Measurements from ENCODE around the gene TBCCD1. TPM values are rescaled to one million over a fixed set of nuclear protein-coding genes. Genes with fewer than 3 reads are reported as not detected.
A peak's percentile ranks its signal among the peaks of the same experiment; 100 is the strongest.

The TBCCD1 gene
- total and polyA plus RNA-seq, 2 of the 8 experiments (the other 6 are each of a cell fraction or from before 2014, with no cell fraction given): 11.3 to 13.9 TPM

GRCh38 chr3:186596568-186597287, 29.6 kb upstream of the TBCCD1 start (continued):
- peak in 1 of 2 experiments; percentile 22; a peak in 1 of 4 replicates for TF ChIP-seq RAD21 (IDR thresholded peaks at IDR 0.05 in 1 of 2, conservative IDR thresholded peaks at IDR 0.05 in 1 of 2; ENCODE audit: low read depth in 2 of 2, low read length in 2 of 2)
- TF ChIP-seq BACH1 (IDR thresholded peaks at IDR 0.05; ENCODE audit: low read length): no peak
- no peak for TF ChIP-seq EP300 (IDR thresholded peaks at IDR 0.05; ENCODE audit: borderline replicate concordance in 1 of 2, low read depth in 2 of 2, low read length in 2 of 2)
- TF ChIP-seq CHD7 (IDR thresholded peaks at IDR 0.05; ENCODE audit: insufficient replicate concordance, low read length): no peak
- TF ChIP-seq CHD1 (IDR thresholded peaks at IDR 0.05; ENCODE audit: low read depth, low read length): no peak
- TF ChIP-seq JUND (IDR thresholded peaks at IDR 0.05; ENCODE audit: low read length): peak; percentile 47; the same call in 1 of the 2 replicates
- no peak for TF ChIP-seq TAF7 (optimal IDR thresholded peaks at IDR 0.05; ENCODE audit: borderline replicate concordance, low read depth, low read length)
- 0 out of 2 replicates have a peak, but pooled peaks have one; percentile 27 for TF ChIP-seq CEBPB (IDR thresholded peaks at IDR 0.05; ENCODE audit: low read depth, low read length)
- 0 out of 2 replicates have a peak, but pooled peaks have one; percentile 16 for TF ChIP-seq CREB1 (IDR thresholded peaks at IDR 0.05)
